CD4-positive, alpha-beta T cell treated with Interleukin-1 beta for 1 hour (primary cell): Measurements from ENCODE around the gene TMEM212.
"Not testable (repeated sequence)": the region's sequence is repeated elsewhere in the genome, so short reads cannot be mapped to it uniquely, and the experiment has no call there.

Experiments
- DNase-seq, 2 donors: peaks; one replicate each; pipeline ENCODE4 v3.0.0-alpha.2; 2020 to 2022

Gene TMEM212

DNA sequence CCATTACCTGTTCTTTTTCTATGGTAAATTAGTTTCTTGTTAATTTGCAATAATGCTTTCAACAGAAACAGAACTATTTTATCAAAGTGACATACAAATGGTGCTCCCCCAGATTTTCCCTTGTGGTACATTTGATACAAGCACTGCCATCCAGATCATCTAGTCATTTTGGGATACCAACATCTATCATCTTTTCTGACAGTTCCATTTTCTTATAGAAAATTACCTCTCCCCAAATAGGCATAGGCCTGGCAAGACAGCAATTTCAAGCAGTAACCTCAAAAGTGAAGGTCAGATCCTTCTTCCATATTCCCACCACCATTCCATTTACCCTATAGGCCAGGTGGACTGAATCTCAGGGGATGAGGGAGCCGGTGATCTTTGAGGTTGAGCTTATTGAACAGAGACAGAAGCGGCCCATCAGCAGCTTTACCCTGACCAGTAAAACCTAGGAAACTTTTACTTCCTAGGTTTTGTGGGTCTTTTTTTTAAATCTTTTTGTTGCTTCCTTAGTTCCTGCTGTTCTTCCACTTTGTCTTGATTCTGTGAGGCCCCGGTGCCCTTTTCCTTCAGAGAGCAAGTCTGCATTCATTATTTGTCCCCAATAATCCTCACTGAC, 29.8 kb upstream of the TMEM212 start:
- no peak for DNase-seq

DNA sequence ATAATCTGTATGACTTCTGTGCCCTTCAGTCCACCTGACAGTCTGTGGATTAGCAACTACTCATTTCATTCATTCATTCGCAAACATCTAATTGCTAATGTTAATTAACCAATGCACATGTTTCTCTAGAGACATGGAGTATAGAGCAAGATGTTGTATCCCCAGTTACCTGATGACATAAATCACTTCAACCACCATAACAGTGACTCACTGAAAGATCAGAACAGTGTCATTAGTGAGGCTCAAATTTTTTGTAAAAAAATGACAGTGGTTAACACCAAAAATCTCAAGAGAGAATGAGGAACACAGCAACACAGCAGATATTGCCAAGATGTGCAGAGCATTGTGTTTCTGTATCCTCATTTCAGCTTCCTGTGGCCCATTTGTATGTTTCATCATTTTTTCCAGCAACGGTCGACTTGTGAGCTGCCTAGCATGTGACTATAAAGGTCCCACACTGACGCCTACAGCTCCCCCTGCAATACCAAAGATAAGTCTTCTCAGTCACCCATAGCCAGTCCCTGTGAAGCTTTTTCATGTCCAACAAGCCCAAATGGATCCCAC, 29.2 kb upstream of the TMEM212 start:
- peak; percentile 13 to 58 for DNase-seq

DNA sequence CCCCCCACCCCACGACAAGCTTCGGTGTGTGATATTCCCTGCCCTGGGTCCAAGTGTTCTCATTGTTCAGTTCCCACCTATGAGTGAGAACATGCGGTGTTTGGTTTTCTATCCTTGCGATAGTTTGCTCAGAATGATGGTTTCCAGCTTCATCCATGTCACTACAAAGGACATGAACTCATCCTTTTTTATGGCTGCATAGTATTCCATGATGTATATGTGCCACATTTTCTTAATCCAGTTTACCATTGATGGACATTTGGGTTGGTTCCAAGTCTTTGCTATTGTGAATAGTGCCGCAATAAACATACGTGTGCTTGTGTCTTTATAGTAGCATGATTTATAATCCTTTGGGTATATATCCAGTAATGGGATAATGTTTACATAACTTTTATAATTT, 28.5 kb upstream of the TMEM212 start:
- DNase-seq: not testable (repeated sequence)

DNA sequence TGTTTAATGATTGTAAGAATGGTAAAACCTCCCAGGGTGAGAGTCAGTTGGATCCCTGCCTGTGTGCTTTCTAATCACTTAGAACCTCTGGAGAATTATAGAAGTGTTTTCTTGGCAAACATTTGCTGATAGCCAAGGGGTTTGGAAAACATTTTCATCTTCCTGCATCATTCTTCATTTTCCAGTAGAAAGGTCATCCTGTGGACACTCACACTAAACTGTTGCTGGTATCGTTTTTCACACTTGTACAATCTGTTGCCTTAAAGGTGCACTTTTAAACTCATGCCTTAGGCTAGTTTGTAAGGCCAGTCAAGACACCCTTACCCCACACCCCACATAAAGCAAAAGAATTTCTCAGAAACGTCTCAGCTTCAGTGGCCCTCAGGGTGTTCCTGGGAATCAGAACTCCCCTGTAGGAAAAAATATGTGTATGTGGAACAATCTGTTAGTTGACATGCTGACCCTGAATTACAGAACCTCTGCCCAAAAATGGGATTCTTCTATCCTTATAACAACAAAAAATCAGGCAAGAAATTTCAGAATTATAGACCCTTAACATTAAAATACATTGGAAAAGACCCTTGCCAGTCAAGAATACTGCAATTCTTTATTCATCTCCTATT, 27.1 kb upstream of the TMEM212 start:
- DNase-seq: no peak

DNA sequence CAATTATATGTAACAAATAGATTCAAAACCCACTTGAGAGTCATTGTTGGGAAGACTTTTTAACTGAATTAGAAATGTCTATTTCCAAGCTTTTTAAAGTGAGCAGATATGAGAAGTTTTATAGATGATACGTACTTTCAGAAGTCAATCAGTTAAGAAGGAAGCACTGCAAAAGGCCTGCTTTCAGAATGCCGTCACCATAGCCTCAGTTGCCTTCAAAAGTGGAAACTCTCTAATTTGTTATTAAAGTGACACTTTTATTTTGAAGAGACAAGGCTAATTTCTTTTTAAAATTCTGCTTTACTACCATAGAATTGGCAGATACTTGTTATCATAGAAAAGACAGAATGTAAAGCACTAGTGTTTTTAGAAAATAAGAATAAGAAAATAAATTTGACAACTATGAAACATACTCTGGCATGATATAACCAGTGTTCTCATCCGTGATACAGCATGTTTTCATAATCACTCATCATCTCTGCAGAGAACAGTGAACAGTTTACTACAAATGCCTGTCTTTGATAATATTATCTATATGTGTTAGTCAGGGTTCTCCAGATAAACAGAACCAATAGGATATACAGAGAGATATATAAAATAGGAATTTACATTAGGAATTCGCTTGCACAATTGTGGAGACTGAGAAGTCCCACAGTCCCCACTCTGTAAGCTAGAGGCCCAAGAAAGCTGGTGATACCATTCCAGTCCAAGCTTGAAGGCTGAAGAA, 25.9 kb upstream of the TMEM212 start:
- no peak for DNase-seq

DNA sequence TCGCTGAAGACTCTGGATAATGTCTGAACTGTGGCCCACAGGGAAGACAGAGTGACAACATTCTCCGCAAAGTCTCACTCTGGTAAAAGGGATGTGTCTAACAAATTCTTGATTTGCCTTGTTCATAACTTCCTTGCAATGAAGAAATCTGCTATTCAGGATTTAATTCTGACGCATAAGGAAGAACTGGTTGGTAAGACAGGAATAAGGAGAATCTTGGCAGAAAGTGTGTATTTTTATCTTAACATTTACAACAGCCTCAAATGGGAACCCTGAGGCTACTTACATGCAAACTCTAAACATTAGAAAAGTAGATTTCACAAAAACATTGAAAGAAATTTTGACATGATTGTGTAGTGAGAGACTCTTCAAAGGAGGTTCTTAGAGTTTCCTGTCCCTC, 22.1 kb upstream of the TMEM212 start:
- DNase-seq: no peak

DNA sequence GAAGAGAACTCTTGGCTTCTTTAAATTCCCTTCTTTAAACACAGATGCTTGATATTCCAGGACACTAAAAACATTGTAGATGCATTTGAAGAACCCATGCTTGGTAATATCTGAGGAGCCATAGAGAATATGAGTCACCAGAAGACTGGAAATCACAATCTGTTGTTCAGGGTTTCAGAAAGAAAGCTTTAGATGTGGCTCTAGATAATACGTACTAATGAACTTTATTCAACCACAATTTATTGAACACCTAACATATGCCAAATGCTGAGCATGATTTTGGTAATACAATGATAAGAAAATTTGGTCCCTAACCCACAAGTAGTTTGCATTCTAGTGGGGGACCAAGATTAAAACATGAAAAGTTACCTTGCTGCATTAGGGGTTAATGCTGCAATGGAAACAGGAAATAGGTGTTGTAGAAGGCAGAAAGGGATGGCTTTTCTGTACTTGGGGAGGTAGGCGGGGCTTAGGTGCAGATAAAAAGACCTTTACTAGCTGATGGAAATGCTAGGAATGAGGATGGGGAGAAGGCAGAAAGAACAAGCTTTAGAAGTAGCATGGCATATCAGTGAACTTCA, 21.3 kb upstream of the TMEM212 start:
- no peak for DNase-seq

DNA sequence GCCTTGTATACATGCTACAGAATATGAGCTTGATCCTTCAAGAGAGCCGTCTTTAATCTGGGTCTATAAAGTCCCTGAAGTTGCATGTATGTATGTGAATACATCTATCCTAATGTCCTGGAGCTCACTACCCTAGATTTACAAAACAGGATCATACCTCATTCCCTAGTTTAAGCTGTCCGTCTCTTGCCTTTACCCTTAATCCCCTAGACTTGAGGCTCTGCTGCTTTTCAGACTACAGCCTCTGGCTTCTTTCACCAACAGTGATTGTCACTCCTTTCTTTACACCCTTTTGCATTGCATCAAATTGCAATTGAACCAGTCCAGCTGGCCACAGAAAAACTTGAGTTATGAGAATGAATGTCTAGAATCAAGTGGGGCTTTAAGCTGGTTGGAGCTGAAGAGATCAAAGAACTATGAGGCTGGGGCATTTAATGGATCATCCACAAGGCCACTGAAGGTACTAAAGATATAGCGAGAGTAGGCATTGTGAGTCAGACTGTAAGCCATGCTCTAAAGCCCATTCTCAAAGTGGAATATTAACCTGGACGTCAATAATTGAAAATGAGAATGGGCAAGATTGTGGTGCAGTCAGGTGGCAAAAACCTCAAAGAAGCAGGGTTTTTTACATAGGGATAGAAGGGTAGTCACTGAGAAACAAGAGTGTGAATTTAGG, 20.6 kb upstream of the TMEM212 start:
- DNase-seq: no peak

DNA sequence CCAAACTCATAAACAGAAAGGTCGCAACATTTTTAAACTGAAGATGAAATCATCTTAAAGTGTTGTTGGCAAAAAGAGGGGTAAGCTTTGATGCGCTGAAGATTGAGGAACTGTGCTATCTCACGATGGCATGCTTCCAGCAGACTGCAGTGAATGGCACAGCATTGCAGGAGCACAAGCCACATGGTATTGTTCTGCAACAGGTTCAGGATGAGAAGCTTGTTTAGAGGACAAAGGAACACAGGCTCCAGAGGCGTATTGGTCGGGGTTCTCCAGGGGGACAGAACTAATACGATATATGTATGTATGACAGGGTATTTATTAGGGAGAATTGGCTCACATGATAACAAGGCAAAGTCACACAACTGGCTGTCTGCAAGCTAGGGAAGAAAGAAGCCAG, 19.0 kb upstream of the TMEM212 start:
- no peak for DNase-seq

DNA sequence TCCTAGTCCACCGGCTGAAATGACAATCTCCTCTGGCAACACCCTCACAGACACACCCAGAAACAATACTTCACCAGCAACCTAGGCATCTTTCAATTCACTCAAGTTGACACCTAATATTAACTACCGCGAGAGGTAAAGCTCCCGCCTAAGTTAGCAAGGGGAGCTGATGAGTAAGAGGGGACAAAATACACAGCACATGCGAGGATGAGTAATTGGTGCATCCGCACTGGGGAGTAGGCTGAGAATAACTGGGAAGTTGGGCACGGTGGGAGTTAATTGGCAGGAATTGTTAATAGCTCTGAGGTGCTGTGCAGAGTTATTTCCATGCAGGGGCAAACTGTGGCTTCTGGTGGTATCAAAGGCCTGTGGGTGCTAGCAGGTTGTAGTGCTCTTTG, 18.3 kb upstream of the TMEM212 start:
- DNase-seq: no peak

DNA sequence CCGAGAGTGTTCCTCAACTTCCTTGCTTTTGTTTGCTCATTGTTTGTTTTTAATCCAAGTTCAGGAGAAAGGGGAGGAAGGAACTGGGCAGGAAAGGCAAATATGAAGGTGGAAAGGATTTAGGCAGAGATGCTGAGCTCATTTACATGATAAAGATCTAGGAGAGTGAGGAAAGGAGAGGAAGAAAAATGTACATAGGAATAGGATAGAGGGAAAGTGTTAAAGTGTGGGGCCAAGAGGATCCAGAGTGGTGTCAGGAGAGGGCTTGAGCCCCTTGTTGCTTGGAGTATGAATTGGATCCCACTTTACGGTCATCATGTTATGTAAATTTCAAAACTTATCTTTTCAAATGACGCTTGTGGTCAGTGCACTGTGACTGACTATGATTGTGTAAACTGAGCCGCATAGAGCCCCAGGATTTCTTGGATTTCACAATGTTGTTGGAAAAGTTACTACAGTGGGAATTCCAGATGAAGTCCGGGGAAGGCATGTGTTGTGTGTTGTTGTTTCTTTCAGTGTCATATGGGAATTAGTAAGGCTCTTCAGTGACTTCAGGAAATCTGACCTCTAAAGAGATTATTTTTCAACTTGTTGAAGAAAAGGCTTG, 17.8 kb upstream of the TMEM212 start:
- DNase-seq: no peak

DNA sequence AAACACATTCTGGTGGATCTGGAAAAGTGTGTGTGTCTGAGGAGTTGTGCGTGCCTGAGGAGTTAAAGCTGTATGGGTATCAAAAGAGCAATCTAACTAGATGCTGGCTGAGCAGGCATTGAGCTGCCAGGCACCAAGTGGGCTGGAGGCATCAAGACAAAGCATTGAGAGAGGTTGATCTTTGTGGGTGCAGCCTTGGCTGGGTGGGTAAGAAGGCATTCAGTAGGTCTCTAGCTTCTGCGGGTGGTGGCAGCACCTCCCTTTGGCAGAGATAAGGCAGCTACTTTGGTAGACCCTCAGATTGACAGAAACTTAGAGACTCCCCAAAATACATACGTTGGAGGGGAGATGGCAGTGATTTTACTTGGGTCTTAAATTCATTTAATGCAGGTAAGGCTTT, 15.8 kb upstream of the TMEM212 start:
- DNase-seq: no peak

DNA sequence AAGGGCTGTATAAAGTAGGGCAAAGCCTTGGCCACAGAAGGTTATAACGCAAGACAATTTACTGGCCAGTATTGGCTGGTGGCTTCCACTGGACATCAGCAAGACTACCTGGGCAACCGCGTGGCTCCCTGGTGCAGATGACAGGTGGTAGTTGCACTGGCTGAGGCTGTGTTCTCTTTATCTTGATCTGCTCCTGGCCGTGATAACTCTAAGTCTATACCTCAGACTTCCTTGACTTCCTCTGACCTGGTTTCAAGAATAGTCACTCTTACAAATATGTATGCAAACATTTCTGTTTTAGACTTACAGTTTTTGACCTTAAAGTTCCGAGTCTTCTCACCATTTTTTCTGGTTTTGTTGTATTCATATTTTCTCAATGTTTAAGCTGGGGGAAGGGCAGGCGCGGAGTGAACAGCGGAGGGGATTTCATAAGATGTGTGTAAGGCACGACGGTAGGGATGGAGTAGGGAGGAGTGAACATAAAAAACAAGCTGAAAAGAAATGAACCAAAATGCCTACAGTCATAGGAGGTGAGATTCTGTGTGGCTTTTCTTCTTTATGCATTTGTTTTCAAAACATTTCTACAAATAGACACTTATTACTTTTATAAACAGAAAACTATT, 15.2 kb upstream of the TMEM212 start:
- DNase-seq: no peak

DNA sequence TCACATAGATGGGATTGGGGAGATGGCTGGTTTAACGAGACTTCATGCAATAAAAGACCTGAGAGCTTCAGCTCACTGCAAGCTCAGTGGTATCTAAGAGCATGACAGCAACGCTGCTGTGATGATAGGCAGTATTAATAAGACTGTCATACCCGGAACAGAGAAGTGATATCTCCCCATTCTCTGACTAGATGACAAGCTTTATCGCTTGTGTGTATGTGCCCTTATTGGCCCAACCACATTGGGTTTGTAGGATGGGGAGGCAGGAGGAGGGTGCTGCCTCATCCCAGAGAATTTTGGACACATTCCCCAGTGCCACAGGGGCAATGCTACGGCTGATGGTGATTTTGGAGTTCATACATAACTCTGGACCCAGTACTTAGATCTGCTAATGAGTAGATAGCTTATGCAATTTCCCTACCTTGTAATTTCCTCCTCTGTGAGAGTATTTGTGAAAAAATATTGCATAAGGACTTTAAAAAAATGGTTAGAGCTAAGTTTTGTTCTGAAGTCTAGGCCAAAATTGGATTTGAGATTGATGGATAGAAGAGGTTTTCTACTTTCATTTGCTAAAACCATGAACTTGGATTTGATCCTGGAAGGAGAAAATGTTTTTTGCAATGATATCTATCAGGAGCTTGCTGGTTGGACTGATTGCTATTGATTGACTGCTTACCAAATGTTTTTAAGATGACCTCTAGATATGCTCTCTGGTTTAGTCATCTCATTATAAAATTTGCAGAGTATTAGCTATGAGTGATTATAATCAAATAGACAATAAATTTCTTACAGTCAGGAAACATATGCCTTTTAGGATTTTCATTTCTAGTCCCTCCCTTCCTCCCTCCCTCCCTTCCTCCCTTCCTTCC, 14.0 kb upstream of the TMEM212 start:
- no peak for DNase-seq

DNA sequence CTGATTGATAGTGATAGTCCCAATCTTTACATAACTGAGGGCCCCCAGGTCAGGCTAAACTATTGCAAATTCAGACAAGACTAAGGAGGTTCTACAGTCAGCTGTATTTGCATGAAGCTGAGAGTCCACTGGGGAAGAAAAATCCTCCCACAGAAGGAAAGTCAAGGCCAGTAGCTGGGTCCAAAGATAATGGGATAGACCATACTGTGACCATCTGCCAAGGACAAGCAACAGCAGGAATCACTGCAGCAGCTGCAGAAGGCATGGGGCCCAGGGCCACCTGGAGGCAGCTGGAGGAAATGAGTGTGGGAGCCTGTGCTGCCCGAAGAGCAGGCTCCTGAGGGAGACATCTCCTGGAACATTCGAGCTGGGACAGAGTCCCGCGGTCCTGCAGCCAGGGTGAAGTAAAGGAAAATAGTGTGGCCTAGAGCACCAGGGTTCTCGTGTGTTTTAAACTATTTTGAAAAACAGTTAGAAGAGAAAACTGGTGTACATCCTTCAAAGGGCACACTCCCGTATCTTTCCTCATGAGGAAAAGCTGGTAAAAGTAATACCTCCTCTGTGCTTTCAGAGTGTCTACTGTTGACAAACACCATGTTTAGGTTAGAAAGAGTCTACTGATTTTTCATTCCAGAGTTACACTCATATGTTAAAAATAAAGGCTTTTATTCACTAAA, 13.2 kb upstream of the TMEM212 start:
- DNase-seq: peak in 1 of 2 donors; percentile 36

DNA sequence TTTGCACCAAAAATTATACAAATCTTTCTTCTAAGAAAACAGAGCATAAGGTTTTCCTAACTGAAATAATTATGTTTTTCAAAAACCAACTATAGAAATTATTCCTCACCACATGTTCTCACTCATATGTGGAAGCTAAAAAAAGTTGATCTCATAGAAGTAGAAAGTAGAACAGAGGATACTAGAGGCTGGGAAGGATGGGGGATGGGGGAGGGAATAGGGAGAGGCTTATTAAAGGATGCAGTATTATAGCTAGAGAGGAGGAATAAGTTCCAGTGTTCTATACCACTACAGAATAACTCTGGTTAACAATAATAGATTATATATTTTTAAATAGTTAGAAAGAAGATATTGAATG, 12.7 kb upstream of the TMEM212 start:
- DNase-seq: no peak

DNA sequence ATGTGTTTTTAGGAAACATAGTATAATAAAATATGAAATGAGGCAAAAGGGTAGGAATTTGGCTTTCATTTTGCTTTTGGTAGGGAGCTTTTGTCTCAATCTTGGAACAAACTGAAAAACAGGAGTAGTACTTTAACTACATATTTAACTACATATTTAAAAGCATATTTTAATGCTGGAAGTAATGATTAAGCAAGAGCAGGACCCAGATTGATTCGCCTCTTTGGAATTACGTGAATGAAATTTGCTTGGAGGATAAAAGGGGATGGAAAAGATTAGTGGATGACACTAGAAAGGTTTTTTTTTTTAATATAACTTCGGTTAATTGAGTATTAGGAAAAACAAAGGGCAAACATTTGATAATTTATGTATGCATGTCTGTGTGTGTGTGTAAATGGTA, 11.2 kb upstream of the TMEM212 start:
- DNase-seq: no peak

DNA sequence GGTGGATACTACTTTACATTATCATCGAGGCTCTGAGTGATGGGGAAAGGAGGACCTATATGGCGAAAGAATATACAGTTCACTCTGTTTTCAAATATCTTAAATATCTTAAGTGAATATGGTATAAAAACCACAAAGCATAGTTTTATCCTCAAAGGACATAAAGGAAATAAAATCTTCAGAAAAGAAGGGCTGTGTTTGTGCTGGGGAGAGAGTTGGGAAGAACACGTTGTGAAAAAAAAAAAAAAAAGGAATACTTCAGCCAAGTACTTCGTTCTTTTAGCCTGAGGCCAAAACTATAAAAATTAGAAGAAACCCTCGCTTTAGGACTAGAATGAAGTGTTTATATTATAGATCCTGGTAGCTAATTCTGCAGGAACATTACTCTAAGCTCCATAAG, 10.2 kb upstream of the TMEM212 start:
- no peak for DNase-seq

DNA sequence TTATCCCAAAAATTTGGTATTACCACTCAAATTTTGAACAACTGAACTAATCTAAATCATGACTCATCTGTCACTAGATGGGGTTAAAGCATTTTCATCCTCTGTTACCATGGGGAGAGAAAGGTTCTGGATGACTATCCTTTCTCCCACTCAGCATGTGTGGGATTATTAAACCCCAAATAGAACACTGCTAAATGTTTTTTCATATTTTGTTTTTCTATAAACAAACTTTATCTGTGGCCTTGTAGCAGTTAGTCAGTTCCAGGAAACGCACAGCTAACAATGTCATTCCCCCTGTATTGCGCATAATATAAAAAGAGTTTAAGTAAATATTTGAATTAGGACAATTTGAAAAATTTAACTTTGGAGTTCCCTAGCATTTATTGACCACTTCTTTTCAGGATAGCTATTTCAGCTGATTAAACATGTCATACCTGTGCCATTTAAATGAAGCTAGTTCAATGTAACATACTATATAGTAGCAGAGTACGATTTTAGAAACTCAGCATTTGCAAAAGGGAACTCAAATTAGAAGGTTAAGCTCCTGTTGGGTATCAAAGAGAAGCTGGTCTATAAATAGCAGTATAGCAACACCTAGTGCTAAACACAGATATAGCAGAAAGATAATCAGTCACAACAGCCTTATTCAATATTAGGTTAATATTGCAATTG, 9.2 kb upstream of the TMEM212 start:
- peak in 1 of 2 donors; percentile 6 for DNase-seq

DNA sequence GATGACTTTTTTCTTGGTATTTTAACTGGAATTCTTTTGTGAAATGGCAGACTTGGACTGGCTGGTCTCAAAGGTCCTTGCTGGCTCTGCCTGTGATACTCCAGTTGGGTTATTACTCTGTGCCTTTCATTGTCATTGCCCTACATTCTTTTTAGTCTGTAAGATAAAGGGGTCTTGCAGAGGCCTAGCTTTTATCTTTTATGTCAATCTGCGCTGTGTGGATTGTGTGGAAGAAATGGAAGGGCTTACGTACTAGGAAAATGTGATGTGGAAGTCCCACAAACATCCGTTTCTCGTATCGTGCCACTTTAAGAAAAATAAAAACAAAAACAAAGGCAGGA, 8.7 kb upstream of the TMEM212 start:
- DNase-seq: no peak
